Mucosa of stomach (tissue), 1 donor: ENCODE results near the gene GKN2.
"Not testable (repeated sequence)": the region's sequence is repeated elsewhere in the genome, so short reads cannot be mapped to it uniquely, and the experiment has no call there.

Source experiments
- H3K27me3 ChIP-seq: one replicate; pipeline ENCODE4 v1.7.0; 2013; ENCODE audit warnings: mild to moderate bottlenecking, low read length; ENCODE audit not compliant: control insufficient read depth, insufficient read depth
- H3K36me3 ChIP-seq: one replicate; pipeline ENCODE4 v1.7.0; 2013; ENCODE audit warnings: low read length; ENCODE audit not compliant: control insufficient read depth, insufficient read depth
- H3K4me1 ChIP-seq: one replicate; pipeline ENCODE4 v1.7.0; 2013; ENCODE audit warnings: mild to moderate bottlenecking, low read length; ENCODE audit not compliant: control insufficient read depth, insufficient read depth
- H3K4me3 ChIP-seq: one replicate; pipeline ENCODE4 v1.7.0; 2013; ENCODE audit warnings: low read length
- H3K9ac ChIP-seq: one replicate; pipeline ENCODE4 v1.7.0; 2013; ENCODE audit warnings: mild to moderate bottlenecking, low read length, moderate library complexity
- H3K9me3 ChIP-seq: one replicate; pipeline ENCODE4 v1.7.0; 2013; ENCODE audit warnings: mild to moderate bottlenecking, low read length, moderate library complexity; ENCODE audit not compliant: control insufficient read depth
- donor health status: Pancreatic carcinoma.

The GKN2 gene

DNA sequence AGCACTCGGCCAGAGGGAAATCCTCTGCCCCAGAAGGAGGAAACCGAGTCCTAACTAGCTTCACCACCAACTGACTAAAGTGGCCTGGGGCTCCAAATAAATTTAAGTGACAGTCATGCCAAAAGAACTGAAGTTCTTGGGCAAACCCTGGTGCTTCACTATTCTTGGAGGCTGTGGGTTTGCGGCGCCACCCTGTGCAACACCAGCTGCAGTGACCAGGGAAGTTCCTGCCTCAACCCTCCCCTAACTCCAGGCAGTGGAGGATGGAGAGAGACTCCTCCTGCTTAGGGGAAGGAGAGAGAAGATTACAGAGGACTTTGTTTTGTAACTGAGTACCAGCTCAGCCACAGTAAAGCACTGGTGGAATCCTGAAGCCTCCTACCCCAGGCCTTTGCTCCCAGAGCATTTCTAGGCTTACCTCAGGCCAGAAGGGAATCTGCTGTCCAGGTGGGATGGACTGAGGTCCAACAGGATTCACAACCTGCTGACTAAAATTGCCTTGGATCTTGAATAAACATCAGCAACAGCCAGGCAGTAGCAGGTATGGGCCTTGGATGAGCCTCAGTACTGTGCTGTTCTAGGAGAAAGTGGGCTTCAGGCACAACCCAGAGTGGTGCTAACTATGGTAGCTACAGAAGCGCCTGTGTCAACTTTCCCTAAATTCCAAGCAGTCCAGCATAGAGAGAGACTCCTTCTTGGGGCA, 52.0 kb downstream of the GKN2 start:
- Histone ChIP-seq H3K9me3 (no peaks in the 10 kb centered on the region), H3K4me3 (no peak overlapping the region), H3K36me3 (no peaks in the 10 kb centered on the region), H3K4me1 (no peaks in the 10 kb centered on the region), H3K27me3 (no peaks in the 10 kb centered on the region), H3K9ac (no peak overlapping the region)

- not testable (repeated sequence) for H3K4me1 ChIP-seq, H3K9ac ChIP-seq, H3K27me3 ChIP-seq, H3K36me3 ChIP-seq, H3K4me3 ChIP-seq, H3K9me3 ChIP-seq
Observed at GRCh38 chr2:68895981-68896380, 56.7 kb downstream of the GKN2 start.
